Measurements from ENCODE around the gene LARP4B.

GRCh38 chr10:780536-781524 is 150.7 kb downstream of the LARP4B start:
- TF ChIP-seq MYC (IDR thresholded peaks at IDR 0.05; ENCODE audit: low read depth, low read length) (no peak), FOS (IDR thresholded peaks at IDR 0.05; ENCODE audit: borderline replicate concordance, insufficient read depth, low read length) (no peak), POLR2A (IDR thresholded peaks at IDR 0.05; ENCODE audit: low read depth, low read length) (no peak), EZH2 (IDR thresholded peaks at IDR 0.05; ENCODE audit: borderline replicate concordance, low read depth, low read length, severe bottlenecking) (no peak), POLR2AphosphoS5 (IDR thresholded peaks at IDR 0.05; ENCODE audit: insufficient read depth, low read depth, low read length) (no peak)
- TF ChIP-seq, protein P1, sequence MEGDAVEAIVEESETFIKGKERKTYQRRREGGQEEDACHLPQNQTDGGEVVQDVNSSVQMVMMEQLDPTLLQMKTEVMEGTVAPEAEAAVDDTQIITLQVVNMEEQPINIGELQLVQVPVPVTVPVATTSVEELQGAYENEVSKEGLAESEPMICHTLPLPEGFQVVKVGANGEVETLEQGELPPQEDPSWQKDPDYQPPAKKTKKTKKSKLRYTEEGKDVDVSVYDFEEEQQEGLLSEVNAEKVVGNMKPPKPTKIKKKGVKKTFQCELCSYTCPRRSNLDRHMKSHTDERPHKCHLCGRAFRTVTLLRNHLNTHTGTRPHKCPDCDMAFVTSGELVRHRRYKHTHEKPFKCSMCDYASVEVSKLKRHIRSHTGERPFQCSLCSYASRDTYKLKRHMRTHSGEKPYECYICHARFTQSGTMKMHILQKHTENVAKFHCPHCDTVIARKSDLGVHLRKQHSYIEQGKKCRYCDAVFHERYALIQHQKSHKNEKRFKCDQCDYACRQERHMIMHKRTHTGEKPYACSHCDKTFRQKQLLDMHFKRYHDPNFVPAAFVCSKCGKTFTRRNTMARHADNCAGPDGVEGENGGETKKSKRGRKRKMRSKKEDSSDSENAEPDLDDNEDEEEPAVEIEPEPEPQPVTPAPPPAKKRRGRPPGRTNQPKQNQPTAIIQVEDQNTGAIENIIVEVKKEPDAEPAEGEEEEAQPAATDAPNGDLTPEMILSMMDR (IDR thresholded peaks at IDR 0.05; ENCODE audit: extremely low read depth in 1 of 2, insufficient read depth in 1 of 2, low read depth in 1 of 2, low read length in 2 of 2) = no peak

All from endothelial cell of umbilical vein (primary cell).